Breast epithelium (tissue), 3 donors: ENCODE results near the gene C11orf86.

Experiments used
- CTCF ChIP-seq, 3 donors: fragments of 450-650 bp; IDR thresholded peaks; one replicate each; pipeline ENCODE4 v1.5.1; 2016 to 2017; ENCODE audit warnings: antibody characterized with exemption in 3 of 3, mild to moderate bottlenecking in 3 of 3, moderate library complexity in 3 of 3
- POLR2A ChIP-seq: fragments of 450-650 bp; IDR thresholded peaks from one replicate; pipeline ENCODE4 v1.6.1; 2016; ENCODE audit warnings: antibody characterized with exemption, mild to moderate bottlenecking, moderate library complexity

GRCh38 chr11:67022341-67022933 is 47.3 kb downstream of the C11orf86 start:
- TF ChIP-seq CTCF (IDR thresholded peaks at IDR 0.05) (no peak), POLR2A (no peak)
